HepG2 (cell line): ENCODE results near the gene TIPIN. TPM values are rescaled to one million over a fixed set of nuclear protein-coding genes. Genes with fewer than 3 reads are reported as not detected.

Experiments
- GABPB1 ChIP-seq: IDR thresholded peaks from 2 replicates; pipeline ENCODE4 v1.6.1; 2016; ENCODE audit warnings: mild to moderate bottlenecking, missing genetic modification reagents, moderate library complexity, missing compliant biosample characterization
- HMG20A ChIP-seq: IDR thresholded peaks from 2 replicates; pipeline ENCODE4 v1.6.1; 2016; ENCODE audit warnings: borderline replicate concordance
- HOXA9 ChIP-seq: sonication (generic); formaldehyde crosslinking; IDR thresholded peaks from 2 replicates; pipeline ENCODE4 v1.8.1; 2022; ENCODE audit warnings: missing genetic modification reagents, mild to moderate bottlenecking, moderate library complexity, borderline replicate concordance
- JDP2 ChIP-seq: sonication (generic); formaldehyde crosslinking; IDR thresholded peaks from 2 replicates; pipeline ENCODE4 v1.8.1; 2022; ENCODE audit warnings: missing genetic modification reagents, borderline replicate concordance
- KLF12 ChIP-seq: sonication (generic); formaldehyde crosslinking; IDR thresholded peaks from 2 replicates; pipeline ENCODE4 v1.4.0; 2020; ENCODE audit warnings: missing genetic modification reagents, borderline replicate concordance
- MTA3 ChIP-seq: sonication (generic); formaldehyde crosslinking; IDR thresholded peaks from 2 replicates; pipeline ENCODE4 v1.4.0; 2020; ENCODE audit warnings: missing genetic modification reagents
- RBFOX2 ChIP-seq: fragments of 200-400 bp; formaldehyde crosslinking; IDR thresholded peaks from 2 replicates; pipeline ENCODE4 v1.6.1; 2017; ENCODE audit warnings: low read depth, mild to moderate bottlenecking, low read length
- SIN3A ChIP-seq: IDR thresholded peaks from 2 replicates; pipeline ENCODE4 v1.6.1; 2011; ENCODE audit warnings: low read depth, mild to moderate bottlenecking, control low read depth, low read length, borderline replicate concordance
- TCF12 ChIP-seq, 2 experiments: fragments of 450-650 bp in 1 of 2; sonication (generic) in 1 of 2; formaldehyde crosslinking in 1 of 2; IDR thresholded peaks; 2 replicates each; pipeline versions ENCODE4 v1.6.1 to v1.8.0; 2017 to 2022; ENCODE audit warnings: antibody characterized with exemption in 1 of 2, mild to moderate bottlenecking in 1 of 2, missing genetic modification reagents in 1 of 2, moderate library complexity in 1 of 2
- TMF1 ChIP-seq: sonication (generic); formaldehyde crosslinking; IDR thresholded peaks from 2 replicates; pipeline ENCODE4 v1.8.1; 2022; ENCODE audit warnings: low read depth, missing genetic modification reagents
- TOE1 ChIP-seq: sonication (generic); formaldehyde crosslinking; IDR thresholded peaks from 2 replicates; pipeline ENCODE4 v1.4.0; 2020; ENCODE audit warnings: mild to moderate bottlenecking, missing genetic modification reagents
- ZBTB42 ChIP-seq: sonication (generic); formaldehyde crosslinking; IDR thresholded peaks from 2 replicates; pipeline ENCODE4 v1.5.0; 2020; ENCODE audit warnings: mild to moderate bottlenecking, missing genetic modification reagents
- ZBTB7B ChIP-seq: sonication (generic); formaldehyde crosslinking; IDR thresholded peaks from 2 replicates; pipeline ENCODE4 v1.4.0; 2020; ENCODE audit warnings: missing genetic modification reagents
- ZIK1 ChIP-seq: sonication (generic); formaldehyde crosslinking; IDR thresholded peaks from 2 replicates; pipeline ENCODE4 v1.5.0; 2020; ENCODE audit warnings: mild to moderate bottlenecking, low read depth, missing genetic modification reagents, borderline replicate concordance
- ZNF17 ChIP-seq: sonication (generic); formaldehyde crosslinking; IDR thresholded peaks from 2 replicates; pipeline ENCODE4 v1.5.0; 2020; ENCODE audit warnings: mild to moderate bottlenecking, missing genetic modification reagents
- ZNF225 ChIP-seq: sonication (generic); formaldehyde crosslinking; IDR thresholded peaks from 2 replicates; pipeline ENCODE4 v1.4.0; 2020; ENCODE audit warnings: mild to moderate bottlenecking, missing genetic modification reagents
- ZNF430 ChIP-seq: sonication (generic); formaldehyde crosslinking; IDR thresholded peaks from 2 replicates; pipeline ENCODE4 v1.9.0; 2021; ENCODE audit warnings: mild to moderate bottlenecking, missing genetic modification reagents
- ZNF446 ChIP-seq: sonication (generic); formaldehyde crosslinking; IDR thresholded peaks from 2 replicates; pipeline ENCODE4 v1.5.0; 2020; ENCODE audit warnings: mild to moderate bottlenecking, missing genetic modification reagents
- ZNF546 ChIP-seq: sonication (generic); formaldehyde crosslinking; conservative IDR thresholded peaks from 2 replicates; pipeline ENCODE4 v1.8.1; 2023; ENCODE audit warnings: mild to moderate bottlenecking, missing genetic modification reagents
- ZNF678 ChIP-seq: sonication (generic); formaldehyde crosslinking; IDR thresholded peaks from 2 replicates; pipeline ENCODE4 v1.4.0; 2020; ENCODE audit warnings: mild to moderate bottlenecking, missing genetic modification reagents
- polyA plus RNA-seq, 8 experiments: library from polyadenylated mRNA; depleted of rRNA in 3 of 8; stranded (reverse) in 7 of 8; unstranded in 1 of 8; fragments of >200 nt; fragmentation: Illumina TruSeq in 4 of 8; extraction: Trizol in 4 of 8; gene quantifications; 2 replicates each; pipeline versions ENCODE4 v1.2.1 to v1.2.3, GENCODE V29; 2011 to 2016; ENCODE audit warnings: low read depth in 4 of 8, missing spikeins in 1 of 8, mixed read lengths in 1 of 8; ENCODE audit not compliant: insufficient read depth in 1 of 8
- total RNA-seq, 5 experiments: library from RNA; depleted of rRNA; stranded (reverse); fragments of >200 nt; fragmentation: Illumina TruSeq; extraction: Trizol; gene quantifications; 2 replicates each; pipeline ENCODE4 v1.2.3, GENCODE V29; 2016; ENCODE audit warnings: low read depth in 1 of 5
- TF ChIP-seq, protein P1 (sequence below): sonication (generic); formaldehyde crosslinking; IDR thresholded peaks from 2 replicates; pipeline ENCODE4 v1.4.0; 2020; ENCODE audit warnings: missing genetic modification reagents
- TF ChIP-seq, protein P2 (sequence below): sonication (generic); formaldehyde crosslinking; IDR thresholded peaks from 2 replicates; pipeline ENCODE4 v1.4.0; 2020; ENCODE audit warnings: missing genetic modification reagents, borderline replicate concordance
- TF ChIP-seq, protein P3 (sequence below), 2 experiments: sonication (generic) in 1 of 2; formaldehyde crosslinking in 1 of 2; IDR thresholded peaks; 2 replicates each; pipeline versions ENCODE4 v1.5.1 to v1.6.1; 2011 to 2020; ENCODE audit warnings: borderline replicate concordance in 1 of 2, low read depth in 1 of 2, low read length in 1 of 2, mild to moderate bottlenecking in 1 of 2, missing genetic modification reagents in 1 of 2, moderate library complexity in 1 of 2
- TF ChIP-seq, protein P4 (sequence below): conservative IDR thresholded peaks from 2 replicates; pipeline ENCODE4 v1.6.1; 2018; ENCODE audit warnings: missing genetic modification reagents

The TIPIN gene
- total and polyA plus RNA-seq, 2 of the 13 experiments (the other 11 are each of a cell fraction or from before 2014, with no cell fraction given) = 2.7 to 28.6 TPM

DNA sequence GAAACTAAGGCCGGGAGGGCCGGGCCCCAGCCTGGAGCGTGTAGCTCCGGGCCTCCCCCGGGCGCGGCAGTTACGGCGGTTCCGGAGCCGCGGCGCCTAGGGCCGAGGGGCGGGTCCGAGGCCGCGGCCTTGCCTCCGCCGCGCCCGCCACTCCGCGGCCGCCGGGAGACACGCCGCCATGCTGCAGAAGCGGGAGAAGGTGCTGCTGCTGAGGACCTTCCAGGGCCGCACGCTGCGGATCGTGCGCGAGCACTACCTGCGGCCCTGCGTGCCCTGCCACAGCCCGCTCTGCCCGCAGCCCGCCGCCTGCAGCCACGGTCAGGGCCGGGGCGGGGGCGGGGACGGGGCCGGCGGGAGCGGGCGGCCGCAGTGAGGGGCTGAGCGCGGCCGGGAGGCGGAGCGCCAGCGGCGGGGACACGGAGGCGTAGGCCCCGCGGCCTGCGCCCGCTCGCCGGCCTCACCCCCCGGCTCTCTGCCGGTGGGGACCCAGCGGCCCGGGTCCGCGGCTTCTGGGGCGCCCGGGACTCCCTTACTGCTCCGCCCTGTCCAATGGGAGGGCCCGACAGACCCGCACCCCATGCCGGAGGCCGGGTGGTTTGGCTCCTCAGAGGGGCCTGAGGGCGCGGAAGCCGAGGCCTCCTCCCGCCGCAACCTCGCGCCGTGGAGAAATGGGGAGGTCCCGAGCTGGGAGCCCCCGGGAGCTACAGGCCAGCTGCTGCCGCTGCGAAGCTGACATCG lies 62.9 kb downstream of the TIPIN start, which contains the start of gene DIS3L (continued):
- TF ChIP-seq, protein P1, sequence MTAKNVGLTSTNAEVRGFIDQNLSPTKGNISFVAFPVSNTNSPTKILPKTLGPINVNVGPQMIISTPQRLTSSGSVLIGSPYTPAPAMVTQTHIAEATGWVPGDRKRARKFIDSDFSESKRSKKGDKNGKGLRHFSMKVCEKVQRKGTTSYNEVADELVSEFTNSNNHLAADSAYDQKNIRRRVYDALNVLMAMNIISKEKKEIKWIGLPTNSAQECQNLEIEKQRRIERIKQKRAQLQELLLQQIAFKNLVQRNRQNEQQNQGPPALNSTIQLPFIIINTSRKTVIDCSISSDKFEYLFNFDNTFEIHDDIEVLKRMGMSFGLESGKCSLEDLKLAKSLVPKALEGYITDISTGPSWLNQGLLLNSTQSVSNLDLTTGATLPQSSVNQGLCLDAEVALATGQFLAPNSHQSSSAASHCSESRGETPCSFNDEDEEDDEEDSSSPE = peak; percentile 46; the same call in 1 of the 2 replicates
- no peak; the same call in 1 of the 2 replicates for TF ChIP-seq ZNF430
- TF ChIP-seq MTA3 (CRISPR knock-in tag) = no peak
- peak; percentile 13 for TF ChIP-seq GABPB1 (CRISPR knock-in tag)
- TF ChIP-seq HMG20A = no peak
- TF ChIP-seq ZNF17 (CRISPR knock-in tag) = no peak
- no peak for TF ChIP-seq JDP2 (CRISPR knock-in tag)
- no peak for TF ChIP-seq KLF12
- no peak for TF ChIP-seq ZNF678
- 0 out of 2 replicates have a peak, but pooled peaks have one; percentile 8 for TF ChIP-seq ZBTB7B (CRISPR knock-in tag)
- peak; percentile 19; the same call in 1 of the 2 replicates for TF ChIP-seq HOXA9 (CRISPR knock-in tag)
- peak; percentile 86 for TF ChIP-seq ZNF546 (CRISPR knock-in tag)
- TF ChIP-seq ZNF446 = peak; percentile 51; the same call in 1 of the 2 replicates
- peak; percentile 55; the same call in 1 of the 2 replicates for TF ChIP-seq ZIK1 (CRISPR knock-in tag)
- TF ChIP-seq, protein P2, sequence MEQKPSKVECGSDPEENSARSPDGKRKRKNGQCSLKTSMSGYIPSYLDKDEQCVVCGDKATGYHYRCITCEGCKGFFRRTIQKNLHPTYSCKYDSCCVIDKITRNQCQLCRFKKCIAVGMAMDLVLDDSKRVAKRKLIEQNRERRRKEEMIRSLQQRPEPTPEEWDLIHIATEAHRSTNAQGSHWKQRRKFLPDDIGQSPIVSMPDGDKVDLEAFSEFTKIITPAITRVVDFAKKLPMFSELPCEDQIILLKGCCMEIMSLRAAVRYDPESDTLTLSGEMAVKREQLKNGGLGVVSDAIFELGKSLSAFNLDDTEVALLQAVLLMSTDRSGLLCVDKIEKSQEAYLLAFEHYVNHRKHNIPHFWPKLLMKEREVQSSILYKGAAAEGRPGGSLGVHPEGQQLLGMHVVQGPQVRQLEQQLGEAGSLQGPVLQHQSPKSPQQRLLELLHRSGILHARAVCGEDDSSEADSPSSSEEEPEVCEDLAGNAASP (CRISPR knock-in tag) = no peak
- peak; percentile 92 for TF ChIP-seq RBFOX2
- TF ChIP-seq ZNF225 (CRISPR knock-in tag) = no peak
- peak; percentile 22; the same call in 1 of the 2 replicates for TF ChIP-seq SIN3A
- TF ChIP-seq, protein P3, sequence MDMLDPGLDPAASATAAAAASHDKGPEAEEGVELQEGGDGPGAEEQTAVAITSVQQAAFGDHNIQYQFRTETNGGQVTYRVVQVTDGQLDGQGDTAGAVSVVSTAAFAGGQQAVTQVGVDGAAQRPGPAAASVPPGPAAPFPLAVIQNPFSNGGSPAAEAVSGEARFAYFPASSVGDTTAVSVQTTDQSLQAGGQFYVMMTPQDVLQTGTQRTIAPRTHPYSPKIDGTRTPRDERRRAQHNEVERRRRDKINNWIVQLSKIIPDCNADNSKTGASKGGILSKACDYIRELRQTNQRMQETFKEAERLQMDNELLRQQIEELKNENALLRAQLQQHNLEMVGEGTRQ (IDR thresholded peaks at IDR 0.05; ENCODE audit: low read depth, low read length) = no peak
- TF ChIP-seq, protein P3 (CRISPR knock-in tag; IDR thresholded peaks at IDR 0.05; ENCODE audit: borderline replicate concordance) = no peak
- TF ChIP-seq TCF12 (IDR thresholded peaks at IDR 0.05) = no peak
- no peak for TF ChIP-seq TCF12 (CRISPR knock-in tag; IDR thresholded peaks at IDR 0.05)
- TF ChIP-seq TOE1 = no peak
- TF ChIP-seq, protein P4, sequence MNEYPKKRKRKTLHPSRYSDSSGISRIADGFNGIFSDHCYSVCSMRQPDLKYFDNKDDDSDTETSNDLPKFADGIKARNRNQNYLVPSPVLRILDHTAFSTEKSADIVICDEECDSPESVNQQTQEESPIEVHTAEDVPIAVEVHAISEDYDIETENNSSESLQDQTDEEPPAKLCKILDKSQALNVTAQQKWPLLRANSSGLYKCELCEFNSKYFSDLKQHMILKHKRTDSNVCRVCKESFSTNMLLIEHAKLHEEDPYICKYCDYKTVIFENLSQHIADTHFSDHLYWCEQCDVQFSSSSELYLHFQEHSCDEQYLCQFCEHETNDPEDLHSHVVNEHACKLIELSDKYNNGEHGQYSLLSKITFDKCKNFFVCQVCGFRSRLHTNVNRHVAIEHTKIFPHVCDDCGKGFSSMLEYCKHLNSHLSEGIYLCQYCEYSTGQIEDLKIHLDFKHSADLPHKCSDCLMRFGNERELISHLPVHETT (CRISPR knock-in tag) = no peak
- no peak for TF ChIP-seq ZBTB42 (CRISPR knock-in tag)
- peak; percentile 71; the same call in 1 of the 2 replicates for TF ChIP-seq TMF1
